HG03354 (cell line): ENCODE measurements around the gene MAP2K4.

ENCODE experiments used
- ATAC-seq: cut with Tn5 transposase; IDR thresholded peaks from one replicate; pipeline ENCODE4 v1.9.1; 2021; ENCODE audit warnings: mild to moderate bottlenecking; ENCODE audit not compliant: unreplicated experiment, poor library complexity, severe bottlenecking

MAP2K4 gene

DNA sequence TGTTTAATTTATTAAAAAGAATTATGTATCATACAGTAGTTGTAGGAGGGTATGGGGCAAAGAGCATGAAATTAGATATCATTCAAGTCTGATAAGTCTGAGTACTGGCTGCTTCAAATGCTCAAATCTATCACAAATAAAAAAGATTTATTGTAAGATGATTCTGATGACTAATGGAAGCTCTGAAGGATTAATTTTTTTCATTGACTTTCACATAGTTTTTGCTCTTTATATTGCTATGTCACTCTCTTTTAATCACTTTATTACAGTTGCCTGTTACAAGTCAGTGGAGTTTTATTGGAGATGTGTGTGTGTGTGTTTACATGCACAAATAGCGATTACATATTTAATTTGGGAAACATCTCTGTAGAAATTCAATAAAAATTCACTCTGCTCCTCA, 15.0 kb downstream of the MAP2K4 start:
- no peak for ATAC-seq

DNA sequence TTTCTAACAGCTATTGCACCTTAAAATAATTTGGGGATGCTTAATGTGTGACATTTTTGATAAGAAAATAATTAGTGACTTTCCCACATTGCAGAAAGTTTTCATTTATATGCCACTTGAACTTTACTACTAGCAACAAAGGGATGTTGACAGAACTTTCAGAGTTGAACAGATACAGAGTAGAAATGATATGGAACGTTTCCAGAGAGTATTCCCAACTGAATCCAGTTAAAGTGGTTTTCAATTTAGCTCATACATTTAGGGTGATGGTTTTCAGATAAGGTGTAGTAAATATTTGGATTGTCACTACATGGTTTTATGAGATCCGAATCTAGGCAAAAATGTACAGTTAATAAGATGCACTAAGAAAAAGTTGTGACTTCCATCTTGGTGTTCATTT, 17.3 kb downstream of the MAP2K4 start:
- no peak for ATAC-seq

DNA sequence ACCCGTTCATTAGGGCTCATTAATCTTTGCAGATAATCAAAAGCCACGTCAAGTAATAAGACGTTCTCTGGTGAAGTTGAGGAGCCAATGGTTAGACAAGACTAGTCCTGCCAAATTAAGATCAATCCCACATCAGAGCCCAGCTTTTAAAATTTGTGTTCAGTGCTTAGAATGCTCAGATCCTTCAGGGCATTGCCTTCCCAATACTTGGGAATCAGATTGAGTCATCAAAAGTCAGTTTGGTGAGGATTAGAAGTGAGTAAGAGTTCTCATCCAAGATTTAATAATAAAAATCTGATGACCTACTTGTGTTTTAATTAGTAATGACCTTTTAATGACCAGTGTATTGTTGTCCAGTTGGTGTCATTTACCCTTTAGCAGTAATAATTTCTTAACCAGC, 19.8 kb downstream of the MAP2K4 start:
- ATAC-seq: no peak

DNA sequence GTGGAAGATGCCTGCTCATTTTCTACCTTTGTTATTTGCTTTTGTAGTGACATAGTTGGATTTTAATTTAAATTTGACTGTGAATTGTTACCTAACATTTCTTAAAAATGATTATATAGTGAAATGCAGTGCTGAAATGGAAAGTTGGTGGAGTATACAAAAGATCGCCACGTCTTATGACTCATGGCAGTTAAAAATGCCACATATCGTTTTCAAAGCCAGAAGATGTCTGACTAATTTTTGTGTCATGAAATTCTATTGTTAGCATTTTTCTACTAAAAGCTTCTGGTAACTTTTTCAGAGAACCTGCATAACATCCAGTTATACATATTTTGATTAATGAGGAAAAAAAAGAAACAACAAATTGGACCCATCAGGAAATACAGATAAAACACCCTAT, 20.6 kb downstream of the MAP2K4 start:
- no peak for ATAC-seq

DNA sequence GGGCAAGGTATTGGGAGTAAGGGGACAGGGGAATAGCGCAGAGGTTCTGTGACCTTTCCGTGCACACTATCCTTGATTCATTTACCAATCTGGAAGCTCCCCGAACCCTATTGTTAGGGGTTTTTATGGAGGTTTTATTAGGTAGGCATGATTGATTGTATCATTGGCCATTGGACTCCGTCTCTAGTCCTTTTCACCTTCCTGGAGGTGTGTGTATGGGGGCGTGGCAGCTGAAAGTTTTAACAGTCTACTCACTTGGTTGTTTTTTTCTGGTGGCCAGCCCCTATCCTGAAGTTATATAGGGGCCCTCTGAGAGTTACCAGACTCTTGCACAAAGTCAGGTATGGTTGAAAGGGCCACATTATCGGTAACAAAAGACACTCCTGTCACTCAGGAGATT, 23.0 kb downstream of the MAP2K4 start:
- no peak for ATAC-seq

DNA sequence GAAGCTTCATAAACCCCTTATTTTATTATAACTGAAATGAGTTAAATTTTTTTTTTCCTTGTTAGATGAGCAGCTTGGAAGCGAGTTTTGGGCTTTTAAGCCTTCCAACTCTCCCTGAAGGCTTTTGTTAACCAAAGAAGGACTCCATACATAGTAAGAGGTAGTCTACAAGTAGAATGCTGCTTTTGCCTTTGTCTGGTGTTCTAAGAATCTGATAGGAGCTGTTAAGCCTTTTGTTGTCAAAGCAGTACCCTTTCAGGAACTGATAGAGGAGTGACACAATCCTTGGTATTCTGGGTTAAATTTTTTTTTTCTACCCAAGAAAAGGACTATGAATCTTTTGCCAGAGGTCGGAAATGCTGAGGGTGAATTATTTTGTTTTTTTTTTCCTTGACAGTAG, 26.1 kb downstream of the MAP2K4 start:
- no peak for ATAC-seq

DNA sequence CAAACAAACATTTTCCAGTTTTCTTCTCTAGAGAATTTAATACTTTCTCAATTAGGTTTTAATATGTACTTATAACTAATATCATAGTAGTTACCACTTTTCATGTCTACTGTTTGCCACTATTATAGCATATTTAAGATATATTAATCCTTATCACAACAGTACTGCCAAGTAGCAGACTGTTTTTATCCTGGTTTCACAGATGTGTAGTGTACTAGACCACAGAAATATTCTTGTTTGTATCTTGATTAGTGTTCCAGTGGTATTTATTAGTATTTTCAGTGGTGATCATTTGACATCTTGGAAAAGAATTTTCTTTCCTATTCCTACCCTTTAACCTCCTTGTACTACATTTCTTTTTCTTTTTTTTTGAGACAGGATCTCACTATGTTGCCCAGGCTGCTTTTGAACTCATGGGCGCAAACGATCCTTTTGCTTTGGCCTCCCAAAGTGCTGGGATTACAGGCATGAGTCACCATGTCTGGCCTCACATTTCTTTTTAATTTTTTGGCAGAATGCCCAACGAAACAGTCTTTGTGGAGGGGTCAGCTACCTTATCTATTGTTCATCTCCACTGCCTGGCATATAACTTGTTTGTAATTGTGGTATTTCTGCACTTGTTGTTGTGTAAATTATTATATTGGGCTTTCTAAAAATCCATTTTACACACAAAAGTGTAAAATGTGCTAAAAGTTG, 27.2 kb downstream of the MAP2K4 start:
- no peak for ATAC-seq

DNA sequence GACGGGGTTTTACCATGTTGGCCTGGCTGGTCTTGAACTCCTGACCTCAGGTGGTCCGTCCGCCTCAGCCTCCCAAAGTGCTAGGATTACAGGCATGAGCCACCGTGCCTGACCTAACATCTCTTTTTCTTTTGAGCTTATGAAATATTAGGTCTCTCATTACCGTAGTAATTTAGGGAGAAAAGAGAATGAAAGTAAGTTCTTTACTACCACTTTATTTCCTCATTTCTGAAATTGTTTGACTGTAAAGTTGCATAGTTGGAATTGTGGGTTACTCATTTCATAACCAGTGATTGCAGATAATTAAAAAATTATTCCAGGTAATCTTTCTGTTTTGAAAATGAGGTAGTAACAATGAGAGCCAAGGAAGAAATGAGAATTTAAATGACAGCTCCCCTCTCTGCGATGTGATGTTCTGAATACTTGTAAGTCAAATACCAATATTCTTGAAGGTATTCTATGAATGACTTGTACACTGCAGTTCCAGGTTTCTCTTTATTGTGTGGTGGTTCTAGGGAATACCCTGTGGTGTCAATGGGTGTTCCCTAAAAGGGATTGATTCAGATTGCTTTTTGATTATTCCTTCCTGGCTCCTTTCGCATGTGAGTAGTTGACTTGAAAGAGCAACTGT, 28.3 kb downstream of the MAP2K4 start:
- ATAC-seq: no peak

DNA sequence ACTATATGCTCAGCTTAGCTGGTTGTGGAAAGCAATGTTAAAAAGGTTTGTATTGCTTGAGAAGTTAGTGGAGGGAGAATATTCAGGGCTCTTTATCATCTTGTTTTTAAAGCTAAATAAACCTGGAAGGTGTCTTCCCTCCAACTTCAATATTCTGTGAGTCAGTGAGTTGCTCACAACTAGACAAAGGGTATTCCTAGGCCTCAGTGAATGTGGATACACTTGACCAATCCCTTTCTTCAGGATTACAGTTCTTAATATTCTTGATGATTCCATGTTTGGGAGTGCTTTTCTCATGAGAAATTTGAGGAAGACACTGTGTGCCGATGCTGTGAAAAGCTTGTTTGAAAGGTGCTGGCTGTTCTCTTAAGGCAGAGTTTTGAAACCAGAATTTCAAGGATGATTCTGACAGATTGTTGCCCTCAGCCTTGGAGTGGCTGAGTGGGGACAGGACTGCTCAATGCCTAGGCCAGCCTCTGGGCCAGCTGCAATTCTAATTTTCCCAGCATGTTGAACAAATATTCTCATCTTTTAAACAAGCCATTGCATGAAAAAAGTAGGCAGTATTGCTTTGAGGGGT, 30.1 kb downstream of the MAP2K4 start:
- no peak for ATAC-seq

DNA sequence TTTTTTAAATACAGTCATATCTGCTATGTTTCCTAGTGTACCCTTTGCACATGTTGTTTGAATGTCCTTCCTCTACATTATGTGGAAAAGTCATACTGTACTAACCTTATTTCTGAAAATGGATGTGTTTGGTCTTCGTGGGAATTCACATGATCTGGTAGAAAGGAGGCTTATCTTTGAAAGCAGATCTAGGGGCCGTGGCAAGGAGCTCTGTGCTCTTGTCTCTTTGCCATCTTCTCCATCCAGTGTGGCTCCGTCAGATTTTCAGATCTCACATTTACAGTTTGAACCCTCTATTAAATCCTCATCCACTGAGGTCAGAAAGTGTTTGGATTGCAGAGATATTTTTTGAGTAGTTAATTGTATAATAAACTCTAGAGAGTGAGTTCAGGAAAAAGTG, 32.9 kb downstream of the MAP2K4 start:
- ATAC-seq: no peak

DNA sequence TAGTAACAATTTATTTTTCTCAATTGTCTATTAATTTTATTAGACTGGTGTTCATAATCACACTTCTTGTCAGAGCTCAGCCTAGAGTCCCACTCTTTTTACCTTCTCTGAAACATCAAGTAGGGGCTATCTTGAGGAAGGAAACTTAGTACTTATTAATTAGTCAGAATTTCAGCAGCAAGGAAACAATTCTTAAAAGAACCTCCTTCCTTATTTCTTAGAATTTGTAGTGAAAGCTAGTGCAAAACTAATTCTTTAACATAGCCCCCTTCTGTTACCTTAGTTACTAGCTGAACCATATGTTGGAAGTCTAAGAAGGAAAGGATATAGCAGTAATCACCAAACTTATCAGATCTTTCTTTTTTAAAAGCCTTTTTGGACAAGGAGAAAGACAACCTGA, 35.2 kb downstream of the MAP2K4 start:
- no peak for ATAC-seq

DNA sequence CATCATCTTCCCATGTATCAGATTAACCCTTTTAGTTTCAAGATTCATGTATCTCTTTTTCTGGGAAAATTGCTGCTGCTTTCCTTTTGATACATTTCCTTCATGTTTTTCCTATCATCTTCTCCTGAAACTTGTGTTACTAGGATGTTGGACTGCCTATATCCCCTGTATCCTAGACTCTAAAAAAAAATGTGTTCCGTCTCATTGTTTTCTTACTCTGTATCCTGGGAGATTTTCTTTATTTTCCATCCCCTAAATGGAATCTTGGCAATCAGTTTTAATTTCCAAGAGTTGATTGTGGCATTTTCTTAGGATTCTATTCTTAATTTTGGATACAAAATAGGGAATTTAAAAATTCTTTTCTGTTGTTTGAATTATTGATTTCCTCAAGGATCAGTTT, 36.8 kb downstream of the MAP2K4 start:
- ATAC-seq: no peak

DNA sequence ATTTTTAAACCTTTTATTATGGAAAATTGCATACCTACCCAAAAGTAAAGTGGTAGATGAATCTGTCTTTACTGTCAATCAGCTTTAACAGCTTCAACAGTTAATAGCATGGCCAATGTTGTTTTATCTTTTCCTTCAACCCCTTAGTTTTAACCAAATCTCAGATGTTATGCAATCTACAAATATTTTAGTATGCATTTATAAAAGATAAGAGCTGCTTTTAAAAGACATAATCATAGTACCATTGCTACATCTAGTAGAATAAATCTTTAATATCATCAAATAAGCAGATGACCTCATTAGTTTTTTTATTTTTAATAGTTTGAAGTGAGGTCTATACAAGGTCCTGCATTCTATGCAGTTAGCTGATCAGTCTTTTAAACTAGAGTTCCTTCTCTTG, 37.9 kb downstream of the MAP2K4 start:
- no peak for ATAC-seq

DNA sequence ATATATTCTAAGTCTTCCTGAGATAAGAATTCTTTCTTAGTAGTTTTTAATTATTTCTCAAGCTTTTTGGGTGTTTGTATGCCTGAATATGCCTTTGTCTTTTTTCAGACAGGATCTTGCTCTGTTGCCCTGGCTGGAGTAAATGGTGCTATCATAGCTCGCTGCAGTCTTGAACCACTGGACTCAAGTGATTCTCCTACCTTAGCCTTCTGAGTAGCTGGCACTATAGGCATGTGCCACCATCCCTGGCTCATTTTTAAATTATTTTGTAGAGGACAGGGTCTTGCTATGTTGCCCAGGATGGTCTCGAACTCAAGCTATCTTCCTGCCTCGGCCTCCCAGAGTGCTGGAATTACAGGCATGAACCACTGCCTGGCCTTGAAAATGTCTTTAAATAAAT, 41.6 kb downstream of the MAP2K4 start:
- no peak for ATAC-seq

DNA sequence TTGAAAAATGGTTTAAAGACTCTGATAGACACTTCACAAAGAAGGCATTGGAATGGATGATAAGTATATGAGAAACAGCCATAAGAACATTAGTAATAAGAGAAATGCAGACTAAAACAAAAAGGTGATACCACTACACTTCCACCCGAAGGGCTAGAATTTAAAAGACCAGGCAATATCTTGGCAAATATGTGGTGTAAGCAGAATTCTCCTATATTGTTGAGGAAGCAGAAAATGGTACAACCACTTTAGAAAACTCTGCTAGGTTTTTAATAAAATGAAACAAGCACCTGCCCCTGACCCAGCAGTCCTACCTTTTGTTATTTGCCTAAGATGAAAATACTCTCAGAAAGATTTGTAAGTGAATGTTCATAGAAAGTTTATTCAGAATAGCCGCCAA, 43.7 kb downstream of the MAP2K4 start:
- no peak for ATAC-seq

DNA sequence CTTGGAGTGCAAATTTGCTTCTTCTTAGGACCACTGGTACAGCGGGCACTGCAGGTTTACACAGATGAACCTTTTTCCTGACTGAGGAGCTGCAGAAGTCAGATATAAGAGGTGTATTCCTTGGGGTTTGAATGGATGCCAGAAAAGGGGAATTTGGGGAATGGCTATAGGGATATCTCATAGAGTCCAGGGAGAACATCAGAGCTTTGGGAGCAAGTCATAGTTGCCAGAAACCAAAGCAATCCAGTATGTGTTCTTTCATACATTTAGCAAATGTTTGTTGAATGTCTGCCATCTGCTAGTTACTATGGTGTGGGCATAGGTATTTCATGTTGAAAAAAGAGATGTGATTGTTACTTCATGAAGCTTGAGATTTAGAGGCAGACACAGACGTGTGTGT, 46.8 kb downstream of the MAP2K4 start:
- ATAC-seq: no peak

DNA sequence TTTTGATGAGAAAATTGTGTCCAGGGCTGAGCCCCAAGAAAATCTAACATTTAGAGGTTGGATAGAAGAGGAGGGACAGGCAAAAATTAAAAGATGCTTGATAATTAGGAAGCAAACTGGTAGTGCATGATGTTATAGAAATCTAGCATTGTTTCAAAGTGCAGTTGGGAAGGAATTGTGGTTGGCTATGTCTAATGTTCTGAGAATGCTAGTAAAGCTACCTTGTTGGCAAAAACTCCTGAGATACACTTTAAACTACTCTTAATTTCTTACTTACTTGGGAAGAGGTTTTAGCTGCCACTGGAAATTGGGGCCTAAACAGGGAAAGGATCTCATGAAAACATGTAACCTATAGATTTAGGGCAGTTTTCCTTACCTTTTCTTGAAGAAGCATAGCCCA, 48.3 kb downstream of the MAP2K4 start:
- no peak for ATAC-seq

DNA sequence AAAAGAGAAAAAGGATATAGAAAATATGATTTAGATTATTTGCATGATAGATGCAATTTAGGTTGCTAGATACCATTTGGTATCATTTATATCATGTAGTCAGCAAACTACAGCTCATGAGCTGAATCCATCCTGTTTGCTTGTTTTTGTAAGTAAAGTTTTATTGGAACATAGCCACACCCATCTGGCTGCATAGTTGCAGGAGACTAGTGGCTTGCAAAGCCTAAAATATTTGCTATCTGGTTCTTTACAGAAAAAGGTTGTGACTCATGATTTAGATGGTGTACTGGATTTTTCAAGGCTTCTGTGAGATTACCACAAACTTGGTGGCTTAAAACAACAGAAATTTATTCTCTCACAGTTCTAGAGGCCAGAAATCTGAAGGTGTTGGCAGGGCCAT, 49.9 kb downstream of the MAP2K4 start:
- ATAC-seq: no peak

DNA sequence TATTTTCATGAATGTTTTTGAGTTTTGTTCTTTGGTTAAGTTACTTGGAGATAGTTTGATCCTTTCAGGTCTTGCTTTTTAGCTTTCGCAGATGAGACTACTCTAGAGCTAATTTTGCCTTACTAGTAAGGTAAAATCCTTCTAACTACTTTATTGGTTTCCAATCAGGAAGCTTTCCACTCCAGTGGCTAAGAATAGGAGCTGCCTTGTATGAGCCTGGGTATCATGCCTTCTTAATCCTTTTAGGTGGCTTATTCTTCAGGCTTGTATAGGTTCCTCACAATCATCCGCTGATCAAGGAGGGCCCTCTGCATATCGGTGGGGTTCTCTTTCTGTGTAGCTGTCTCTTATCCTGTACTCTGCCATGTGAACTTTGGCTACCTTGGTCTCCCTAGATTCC, 53.7 kb downstream of the MAP2K4 start:
- ATAC-seq: no peak

DNA sequence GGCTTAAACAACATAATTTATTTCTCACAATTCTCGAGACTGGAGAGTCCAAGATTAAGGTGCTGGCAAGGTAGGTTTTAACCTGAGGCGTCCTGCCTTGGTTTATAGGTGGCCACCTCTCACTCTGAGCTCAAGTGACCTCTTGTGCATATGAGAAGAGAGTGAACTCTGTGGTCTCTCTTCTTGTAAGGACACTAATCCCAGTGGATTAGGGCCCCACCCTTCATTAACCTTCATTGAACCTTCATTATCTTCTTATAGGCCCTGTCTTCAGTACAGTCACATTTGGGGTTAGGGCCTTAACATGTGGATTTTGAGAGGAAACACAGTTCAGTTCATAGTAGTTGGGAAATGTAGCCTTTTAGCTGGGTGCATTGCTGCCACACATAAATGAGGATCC, 57.1 kb downstream of the MAP2K4 start:
- no peak for ATAC-seq

DNA sequence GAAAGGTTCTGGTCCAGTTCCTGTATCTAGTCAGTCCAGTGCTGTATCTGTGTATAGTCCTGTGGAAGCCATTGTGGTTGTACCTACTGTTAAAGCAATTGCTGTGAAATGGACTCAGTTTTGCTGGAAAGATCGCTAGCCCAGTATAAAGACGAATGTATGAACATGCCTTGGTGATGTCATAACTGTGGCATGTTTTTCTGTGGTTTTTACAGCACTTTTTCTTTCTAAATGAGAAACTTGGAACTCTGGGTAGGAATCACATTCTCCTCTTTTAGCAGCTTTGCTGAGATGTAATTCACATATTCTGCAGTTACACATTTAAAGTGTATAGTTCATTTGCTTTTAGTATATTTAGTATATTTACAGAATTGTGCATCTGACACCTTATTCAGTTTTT, 58.1 kb downstream of the MAP2K4 start:
- no peak for ATAC-seq

DNA sequence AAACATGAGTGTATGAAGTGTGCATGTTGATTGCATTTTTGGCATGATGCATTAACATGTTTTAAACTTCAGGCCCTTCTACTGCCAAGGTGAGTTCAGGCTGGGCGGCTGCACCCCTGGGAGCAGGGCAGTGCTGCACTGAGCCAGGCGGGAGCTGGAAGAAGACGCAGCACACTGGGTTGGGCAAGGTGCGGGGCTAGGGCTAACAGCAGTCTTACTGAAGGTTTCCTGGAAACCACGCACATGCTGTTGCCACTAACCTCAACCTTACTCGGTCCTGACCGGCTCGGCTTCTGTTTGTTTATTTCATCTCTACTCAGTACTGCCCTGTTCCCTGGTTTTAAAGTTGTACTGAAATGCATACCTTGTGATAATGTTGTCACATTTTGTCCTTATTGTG, 61.0 kb downstream of the MAP2K4 start:
- no peak for ATAC-seq
